ENCODE measurements around the gene MVB12B. TPM values are rescaled to one million over a fixed set of nuclear protein-coding genes. Genes with fewer than 3 reads are reported as not detected.
A peak's percentile ranks its signal among the peaks of the same experiment; 100 is the strongest.

MVB12B gene
- total RNA-seq, 1 experiment from 2014 or later = 5.8 TPM

- Histone ChIP-seq H4K5ac (ENCODE audit: insufficient read length, low read depth, low read length) (no peak overlapping the region), H4K8ac (replicated peaks; ENCODE audit: insufficient read length, low read depth, low read length) (peak overlapping the region; percentile 58), H2AFZ (ENCODE audit: low read length) (no peak overlapping the region), H4K20me1 (ENCODE audit: control insufficient read depth, insufficient read depth, insufficient read length) (no peaks in the 10 kb centered on the region), H3K4me2 (ENCODE audit: insufficient read depth, insufficient read length, low read length) (no peak overlapping the region), H3K23me2 (ENCODE audit: insufficient read length, low read depth, low read length, poor library complexity, severe bottlenecking) (peaks cover 3% of the 10 kb centered on the region), H3K27ac (ENCODE audit: insufficient read length, low read depth, low read length) (no peak overlapping the region), H2BK15ac (ENCODE audit: low read depth, low read length) (no peak overlapping the region), H3K27me3 (ENCODE audit: insufficient read depth, low read length) (no peaks in the 10 kb centered on the region), H3T11ph (ENCODE audit: low read length) (no peak overlapping the region), H2BK5ac (ENCODE audit: insufficient read length, low read length) (no peak overlapping the region), H2AK5ac (ENCODE audit: insufficient read length, low read length) (no peak overlapping the region), H3K14ac (ENCODE audit: insufficient read depth, low read length) (no peak overlapping the region), H3K9me3 (ENCODE audit: control insufficient read depth, low read depth, low read length) (no peaks in the 10 kb centered on the region), H2BK20ac (ENCODE audit: low read depth, low read length, poor library complexity, severe bottlenecking) (no peak overlapping the region), H2BK12ac (ENCODE audit: insufficient read length, low read depth, low read length) (no peak overlapping the region), H3K56ac (ENCODE audit: insufficient read length, low read depth, low read length) (no peak overlapping the region), H4K91ac (ENCODE audit: insufficient read length, low read depth, low read length) (no peak overlapping the region), H3K18ac (ENCODE audit: insufficient read length, low read depth, low read length) (no peak overlapping the region), H3K79me2 (ENCODE audit: insufficient read depth, low read length) (no peaks in the 10 kb centered on the region), H3K79me1 (ENCODE audit: insufficient read depth, low read depth, low read length, poor library complexity, severe bottlenecking) (no peaks in the 10 kb centered on the region), H3K4me1 (ENCODE audit: insufficient read depth, low read length) (peaks cover 8% of the 10 kb centered on the region; the same call in 1 of the 2 replicates), H3K23ac (ENCODE audit: insufficient read length, low read depth, low read length) (no peak overlapping the region), H2BK120ac (ENCODE audit: low read depth, low read length, poor library complexity, severe bottlenecking) (no peak overlapping the region), H3K4ac (ENCODE audit: low read depth, low read length) (no peak overlapping the region), H3K9ac (ENCODE audit: extremely low read depth, insufficient read length, low read length) (no peak overlapping the region)
- no peak for DNase-seq
- no CpG with 5 or more reads among the region's 5 CpGs for WGBS (ENCODE audit: extremely low coverage, insufficient read length, low lambda C conversion rate)
- Mint-ChIP-seq H3K27me3 (ENCODE audit: low read depth) (no peaks in the 10 kb centered on the region; the same call in 1 of the 2 replicates), H3K9me3 (peaks cover 12% of the 10 kb centered on the region in 2 experiments), H3K36me3 (ENCODE audit: insufficient read depth in 1 of 3, low read depth in 3 of 3) (peaks cover 9 to 21% (median 14%) of the 10 kb centered on the region in 3 experiments; a peak in 6 of 7 replicates), H3K27ac (no peak overlapping the region), H3K4me3 (no peak overlapping the region), H3K4me1 (peaks cover 30 to 32% of the 10 kb centered on the region in 2 experiments)
- no peak for TF ChIP-seq CTCF (conservative IDR thresholded peaks at IDR 0.05)
Measured at GRCh38 chr9:126347093-126347492, 20.5 kb downstream of the MVB12B start.
